ENCODE results near the gene KCNIP1.

GRCh38 chr5:170747357-170747756, 243.5 kb downstream of the KCNIP1 start:
- TF ChIP-seq CTCF (IDR thresholded peaks at IDR 0.05) (no peak), POLR2A (IDR thresholded peaks at IDR 0.05; ENCODE audit: low read depth) (no peak), EP300 (IDR thresholded peaks at IDR 0.05) (no peak)

Measured in esophagus muscularis mucosa (tissue), 4 donors.